Stimulated activated CD8-positive, alpha-beta memory T cell treated with anti-CD3 and anti-CD28 coated beads, Interleukin-15, amount 100 ng/mL, for 1 hour (primary cell): ENCODE results near the gene ITPR3.

Experiments used
- DNase-seq: peaks from one replicate; pipeline ENCODE4 v3.0.0-alpha.2; 2020; ENCODE audit warnings: low read depth

The ITPR3 gene

GRCh38 chr6:33620856-33621710, at the start of gene ITPR3:
ITPR3 (plus strand) TSS chr6:33621322; CDS start chr6:33621603, 281 bp downstream.
- DNase-seq, result peak; percentile 36

- DNase-seq, result no peak
These were observed 49.3 kb upstream of the ITPR3 start for GRCh38 chr6:33571637-33572316.

- DNase-seq, result no peak
These were observed 45.9 kb upstream of the ITPR3 start for GRCh38 chr6:33575211-33575610.

- DNase-seq, result no peak
These were observed 44.5 kb upstream of the ITPR3 start for GRCh38 chr6:33576668-33577067.

GRCh38 chr6:33577106-33577535, 44.0 kb upstream of the ITPR3 start:
- no peak for DNase-seq

GRCh38 chr6:33577718-33578117, 43.4 kb upstream of the ITPR3 start:
- DNase-seq, result no peak

GRCh38 chr6:33578164-33578563, 43.0 kb upstream of the ITPR3 start:
- no peak for DNase-seq

GRCh38 chr6:33578588-33579011, 42.5 kb upstream of the ITPR3 start:
- no peak for DNase-seq

GRCh38 chr6:33579828-33580714, 41.1 kb upstream of the ITPR3 start, which contains the start of gene BAK1:
BAK1 (minus strand) TSS chr6:33580276; CDS start chr6:33577604, 2,672 bp downstream.
- peak; percentile 60 for DNase-seq

GRCh38 chr6:33581186-33581585, 39.9 kb upstream of the ITPR3 start:
- no peak for DNase-seq

- DNase-seq, result no peak
These were observed 37.4 kb upstream of the ITPR3 start for GRCh38 chr6:33583591-33584155.

- DNase-seq, result no peak
These were observed 36.3 kb upstream of the ITPR3 start for GRCh38 chr6:33584700-33585402.

- peak; percentile 89 for DNase-seq
These were observed 35.6 kb upstream of the ITPR3 start for GRCh38 chr6:33585403-33586107.

- no peak for DNase-seq
These were observed 34.9 kb upstream of the ITPR3 start for GRCh38 chr6:33586108-33586640.

GRCh38 chr6:33587529-33587928, 33.6 kb upstream of the ITPR3 start:
- no peak for DNase-seq

- DNase-seq, result no peak
These were observed 32.2 kb upstream of the ITPR3 start for GRCh38 chr6:33588894-33589293.

GRCh38 chr6:33589392-33589730, 31.8 kb upstream of the ITPR3 start:
- DNase-seq, result no peak

- no peak for DNase-seq
These were observed 31.2 kb upstream of the ITPR3 start for GRCh38 chr6:33589731-33590530.

GRCh38 chr6:33590531-33591198, 30.5 kb upstream of the ITPR3 start:
- DNase-seq, result no peak
